Measurements from ENCODE around the gene NEUROG1. TPM values are rescaled to one million over a fixed set of nuclear protein-coding genes. Genes with fewer than 3 reads are reported as not detected.

The NEUROG1 gene
- polyA plus RNA-seq, 1 experiment = not detected

- no peak for TF ChIP-seq CTCF (IDR thresholded peaks at IDR 0.05; ENCODE audit: low read depth, low read length)
- ChIA-PET POLR2A (no interaction called here), CTCF (interaction anchor here (8.9 to 26.4 kb wide), 3 partner anchors 14 to 80 kb away, joined by 91 to 1313 read pairs (median 182); no protein-coding TSS in a partner anchor)
- DNase-seq (ENCODE audit: low read depth, low spot score) = no peak
- Histone ChIP-seq H3K27me3 (ENCODE audit: control insufficient read depth, insufficient read depth, low read length) (peaks cover 79% of the 10 kb centered on the region), H3K9me3 (ENCODE audit: control insufficient read depth, insufficient read depth, low read length) (no peaks in the 10 kb centered on the region; the same call in 1 of the 2 replicates), H3K27ac (ENCODE audit: low read depth, low read length) (no peak overlapping the region), H3K4me3 (ENCODE audit: low read depth, low read length) (no peak overlapping the region)
Measured at GRCh38 chr5:135546912-135547311, 11.1 kb upstream of the NEUROG1 start.

DNA sequence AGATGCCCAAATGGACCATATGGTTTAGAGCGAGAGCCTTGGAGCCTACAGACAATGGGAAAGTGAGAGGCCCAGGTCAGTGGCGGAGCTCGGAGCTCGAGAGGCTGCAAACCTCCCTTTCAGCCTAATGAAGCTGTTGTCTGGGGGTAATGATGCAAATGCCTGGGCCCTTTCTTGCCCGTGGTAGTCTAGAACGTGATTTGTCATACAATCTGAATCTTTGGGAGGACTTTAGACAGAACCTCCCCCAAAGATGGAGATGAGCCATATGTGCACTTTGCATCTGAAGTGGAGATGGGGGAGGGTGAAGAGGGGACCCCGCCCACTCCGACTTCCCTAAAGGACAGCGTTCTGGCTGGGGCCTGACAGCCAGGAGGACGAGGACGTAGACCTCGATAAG is 10.3 kb upstream of the NEUROG1 start:
- H3K27me3 ChIP-seq (ENCODE audit: control insufficient read depth, insufficient read depth, low read length) = peaks cover 87% of the 10 kb centered on the region
- H3K9me3 ChIP-seq (ENCODE audit: control insufficient read depth, insufficient read depth, low read length) = no peaks in the 10 kb centered on the region; the same call in 1 of the 2 replicates
- no peak overlapping the region for H3K4me3 ChIP-seq (ENCODE audit: low read depth, low read length)
- DNase-seq (ENCODE audit: low read depth, low spot score) = no peak
- TF ChIP-seq CTCF (IDR thresholded peaks at IDR 0.05; ENCODE audit: low read depth, low read length) = no peak
- POLR2A ChIA-PET = no interaction called here
- H3K27ac ChIP-seq (ENCODE audit: low read depth, low read length) = no peak overlapping the region
- CTCF ChIA-PET = interaction anchor here (8.9 to 26.4 kb wide), 2 partner anchors 15 to 79 kb away, joined by 91 to 1313 read pairs; no protein-coding TSS in a partner anchor

- ChIA-PET CTCF (interaction anchor here (0.9 to 1.2 kb wide), 2 partner anchors 16 to 21 kb away, joined by 3 to 6 read pairs; no protein-coding TSS in a partner anchor), POLR2A (no interaction called here)
- Histone ChIP-seq H3K27me3 (ENCODE audit: control insufficient read depth, insufficient read depth, low read length) (peaks cover 92% of the 10 kb centered on the region), H3K4me3 (ENCODE audit: low read depth, low read length) (no peak overlapping the region), H3K9me3 (ENCODE audit: control insufficient read depth, insufficient read depth, low read length) (no peaks in the 10 kb centered on the region; the same call in 1 of the 2 replicates), H3K27ac (ENCODE audit: low read depth, low read length) (no peak overlapping the region)
- no peak for TF ChIP-seq CTCF (IDR thresholded peaks at IDR 0.05; ENCODE audit: low read depth, low read length)
- no peak for DNase-seq (ENCODE audit: low read depth, low spot score)
Measured at GRCh38 chr5:135545099-135545498, 9.3 kb upstream of the NEUROG1 start.

GRCh38 chr5:135543485-135544304 is 7.9 kb upstream of the NEUROG1 start:
- DNase-seq (ENCODE audit: low read depth, low spot score) = no peak
- ChIA-PET POLR2A (no interaction called here), CTCF (interaction anchor here (1.6 to 3.1 kb wide), 4 partner anchors 9 to 77 kb away, joined by 6 to 17 read pairs (median 11); no protein-coding TSS in a partner anchor)
- H3K27me3 ChIP-seq (ENCODE audit: control insufficient read depth, insufficient read depth, low read length) = peaks cover 92% of the 10 kb centered on the region
- H3K4me3 ChIP-seq (ENCODE audit: low read depth, low read length) = peak overlapping the region; percentile 18
- no peak overlapping the region for H3K27ac ChIP-seq (ENCODE audit: low read depth, low read length)
- H3K9me3 ChIP-seq (ENCODE audit: control insufficient read depth, insufficient read depth, low read length) = no peaks in the 10 kb centered on the region; the same call in 1 of the 2 replicates
- no peak for TF ChIP-seq CTCF (IDR thresholded peaks at IDR 0.05; ENCODE audit: low read depth, low read length)

DNA sequence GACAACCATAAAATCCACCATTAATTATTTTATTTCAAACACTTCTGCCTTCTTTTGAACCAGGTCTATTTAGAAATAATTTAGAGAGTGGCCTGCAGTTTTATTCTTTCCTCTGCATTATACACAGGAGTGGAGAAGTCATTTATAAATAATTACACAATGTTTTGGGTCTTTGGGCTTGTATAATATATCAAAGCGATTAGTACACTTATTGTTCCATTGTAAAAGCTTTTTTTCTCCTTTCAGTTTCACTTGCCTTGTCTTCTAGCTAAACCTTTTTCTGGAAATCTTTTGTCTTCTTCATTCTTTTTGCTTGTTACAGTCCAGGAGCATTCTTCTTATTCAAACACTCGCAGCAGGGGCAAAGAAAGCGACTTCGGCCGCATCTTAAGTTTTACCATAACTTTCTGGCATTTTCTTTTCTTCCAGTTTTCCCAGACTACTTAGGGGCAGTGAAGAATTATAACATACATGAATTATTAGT is 7.3 kb upstream of the NEUROG1 start:
- Histone ChIP-seq H3K27me3 (ENCODE audit: control insufficient read depth, insufficient read depth, low read length) (peaks cover 94% of the 10 kb centered on the region), H3K9me3 (ENCODE audit: control insufficient read depth, insufficient read depth, low read length) (no peaks in the 10 kb centered on the region; the same call in 1 of the 2 replicates), H3K27ac (ENCODE audit: low read depth, low read length) (no peak overlapping the region), H3K4me3 (ENCODE audit: low read depth, low read length) (peak overlapping the region; percentile 18)
- ChIA-PET CTCF (interaction anchor here (1.4 to 3.1 kb wide), 5 partner anchors 9 to 76 kb away, joined by 5 to 17 read pairs (median 10); no protein-coding TSS in a partner anchor), POLR2A (no interaction called here)
- no peak for DNase-seq (ENCODE audit: low read depth, low spot score)
- TF ChIP-seq CTCF (IDR thresholded peaks at IDR 0.05; ENCODE audit: low read depth, low read length) = no peak
